Muscle layer of duodenum (tissue), 2 donors: ENCODE measurements around the gene DSE.
A peak's percentile ranks its signal among the peaks of the same experiment; 100 is the strongest.

ENCODE experiments used
- H3K27ac ChIP-seq: one replicate; pipeline ENCODE4 v1.7.0; 2013; ENCODE audit warnings: mild to moderate bottlenecking, low read length
- H3K27me3 ChIP-seq: one replicate; pipeline ENCODE4 v1.7.0; 2013; ENCODE audit warnings: low read depth, mild to moderate bottlenecking, control low read depth, low read length
- H3K36me3 ChIP-seq, 2 donors: one replicate each; pipeline ENCODE4 v1.7.0; 2013; ENCODE audit warnings: low read length in 2 of 2, control low read depth in 1 of 2, mild to moderate bottlenecking in 1 of 2; ENCODE audit not compliant: insufficient read depth in 2 of 2, control insufficient read depth in 1 of 2
- H3K4me1 ChIP-seq, 2 donors: one replicate each; pipeline ENCODE4 v1.7.0; 2013; ENCODE audit warnings: low read length in 2 of 2, mild to moderate bottlenecking in 2 of 2, control low read depth in 1 of 2, moderate library complexity in 1 of 2; ENCODE audit not compliant: insufficient read depth in 2 of 2, control insufficient read depth in 1 of 2
- H3K4me3 ChIP-seq, 2 donors: one replicate each; pipeline ENCODE4 v1.7.0; 2013; ENCODE audit warnings: low read length in 2 of 2, low read depth in 1 of 2, mild to moderate bottlenecking in 1 of 2
- H3K9me3 ChIP-seq, 2 donors: one replicate each; pipeline ENCODE4 v1.7.0; 2013; ENCODE audit warnings: low read length in 2 of 2, control low read depth in 1 of 2, mild to moderate bottlenecking in 1 of 2; ENCODE audit not compliant: control insufficient read depth in 1 of 2
- donor health status: healthy.

The DSE gene

GRCh38 chr6:116400328-116400727 lies 29.6 kb downstream of the DSE start:
- Histone ChIP-seq H3K27me3 (no peaks in the 10 kb centered on the region), H3K36me3 (no peaks in the 10 kb centered on the region), H3K27ac (no peak overlapping the region), H3K4me3 (no peak overlapping the region), H3K9me3 (no peaks in the 10 kb centered on the region), H3K4me1 (peaks cover 9 to 12% of the 10 kb centered on the region in 2 donors)

DNA sequence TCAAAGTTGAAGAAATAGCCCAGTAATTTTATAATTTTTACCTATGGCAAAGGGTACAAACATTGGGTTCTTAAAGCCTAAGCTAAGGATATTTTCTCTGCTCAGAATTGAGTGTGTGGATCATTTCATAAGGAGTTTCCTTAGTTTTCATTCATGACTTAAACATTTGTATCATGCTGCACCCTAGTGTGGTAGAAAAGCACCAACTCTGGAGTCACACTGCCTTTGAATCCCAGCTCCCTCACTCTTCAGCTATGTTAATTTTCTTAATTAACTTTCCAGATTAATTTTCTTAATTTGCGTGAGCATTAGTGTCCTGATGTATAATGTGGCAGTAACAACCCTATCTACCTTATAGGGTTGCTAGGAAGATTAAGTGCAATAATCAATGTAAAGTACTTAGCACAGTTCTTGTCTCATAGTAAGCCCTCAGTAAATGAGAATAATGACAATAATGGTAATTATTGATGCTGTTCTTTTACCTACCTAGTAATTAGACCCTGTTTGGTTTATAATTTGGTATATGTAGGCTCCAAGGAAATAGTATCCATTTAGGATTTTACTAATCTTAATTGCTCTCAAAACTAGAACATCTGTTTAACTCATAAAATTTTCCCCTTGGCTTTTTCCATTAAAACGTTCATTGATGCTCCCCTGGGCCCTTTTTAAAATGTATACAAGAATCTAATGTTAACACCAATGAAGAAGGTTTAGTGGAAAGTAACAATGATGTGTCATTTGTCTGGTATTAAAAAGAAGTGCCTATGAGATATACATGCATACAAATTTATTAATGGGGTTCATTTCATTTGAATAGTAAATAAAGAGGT lies 31.6 kb downstream of the DSE start:
- Histone ChIP-seq H3K36me3 (no peaks in the 10 kb centered on the region), H3K4me1 (peaks cover 14 to 18% of the 10 kb centered on the region in 2 donors), H3K27ac (no peak overlapping the region), H3K9me3 (no peaks in the 10 kb centered on the region), H3K4me3 (no peak overlapping the region), H3K27me3 (no peaks in the 10 kb centered on the region)

DNA sequence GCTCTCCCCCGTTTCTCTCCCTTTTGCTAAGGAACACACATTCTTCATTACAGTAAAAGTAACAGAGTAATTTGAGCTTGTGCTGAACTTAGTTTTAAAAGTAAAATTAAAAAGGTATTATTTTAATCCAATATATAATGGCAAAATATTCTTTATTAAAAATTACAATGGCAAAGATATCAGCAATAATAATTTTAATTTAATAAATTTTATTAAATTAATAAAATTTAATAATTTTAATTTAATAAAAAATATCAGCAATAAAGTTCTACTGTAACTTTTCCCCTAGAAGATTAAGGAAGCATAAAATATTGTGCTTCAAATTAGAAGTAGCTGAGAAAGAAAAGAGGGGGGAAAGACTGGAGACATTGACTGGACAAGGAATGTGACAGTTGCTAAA lies 32.5 kb downstream of the DSE start:
- no peak overlapping the region for H3K27ac ChIP-seq
- no peaks in the 10 kb centered on the region for H3K9me3 ChIP-seq
- no peak overlapping the region for H3K4me3 ChIP-seq
- no peaks in the 10 kb centered on the region for H3K36me3 ChIP-seq
- peaks cover 14 to 16% of the 10 kb centered on the region in 2 donors for H3K4me1 ChIP-seq
- no peaks in the 10 kb centered on the region for H3K27me3 ChIP-seq

DNA sequence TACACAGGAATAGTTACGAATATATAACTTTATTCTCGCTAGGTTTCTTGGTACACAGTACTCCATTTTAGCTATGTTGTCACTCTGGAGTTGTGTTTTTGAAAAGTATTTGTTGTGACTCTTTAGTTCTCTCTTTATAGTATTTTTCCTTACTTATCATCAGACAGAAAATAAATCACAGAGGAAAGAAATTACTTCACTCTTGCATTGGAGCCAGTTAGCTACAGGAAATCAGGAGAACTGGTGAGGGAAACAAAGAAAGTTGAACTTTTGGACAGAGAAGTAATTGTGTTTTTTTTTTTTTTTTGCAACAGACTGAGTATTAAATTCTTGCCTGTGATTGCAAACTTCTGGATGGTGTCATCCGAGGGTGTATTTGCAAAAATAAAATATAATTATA lies 33.9 kb downstream of the DSE start:
- Histone ChIP-seq H3K4me1 (peaks cover 9 to 14% of the 10 kb centered on the region in 2 donors), H3K9me3 (no peaks in the 10 kb centered on the region), H3K27me3 (no peaks in the 10 kb centered on the region), H3K4me3 (no peak overlapping the region), H3K27ac (peak overlapping the region; percentile 42), H3K36me3 (no peaks in the 10 kb centered on the region)

GRCh38 chr6:116405138-116405537 lies 34.4 kb downstream of the DSE start:
- Histone ChIP-seq H3K27me3 (no peaks in the 10 kb centered on the region), H3K27ac (peak overlapping the region; percentile 47), H3K9me3 (no peaks in the 10 kb centered on the region), H3K36me3 (no peaks in the 10 kb centered on the region), H3K4me1 (peaks cover 9 to 14% of the 10 kb centered on the region in 2 donors), H3K4me3 (peak overlapping the region in 1 of 2 donors; percentile 9)

DNA sequence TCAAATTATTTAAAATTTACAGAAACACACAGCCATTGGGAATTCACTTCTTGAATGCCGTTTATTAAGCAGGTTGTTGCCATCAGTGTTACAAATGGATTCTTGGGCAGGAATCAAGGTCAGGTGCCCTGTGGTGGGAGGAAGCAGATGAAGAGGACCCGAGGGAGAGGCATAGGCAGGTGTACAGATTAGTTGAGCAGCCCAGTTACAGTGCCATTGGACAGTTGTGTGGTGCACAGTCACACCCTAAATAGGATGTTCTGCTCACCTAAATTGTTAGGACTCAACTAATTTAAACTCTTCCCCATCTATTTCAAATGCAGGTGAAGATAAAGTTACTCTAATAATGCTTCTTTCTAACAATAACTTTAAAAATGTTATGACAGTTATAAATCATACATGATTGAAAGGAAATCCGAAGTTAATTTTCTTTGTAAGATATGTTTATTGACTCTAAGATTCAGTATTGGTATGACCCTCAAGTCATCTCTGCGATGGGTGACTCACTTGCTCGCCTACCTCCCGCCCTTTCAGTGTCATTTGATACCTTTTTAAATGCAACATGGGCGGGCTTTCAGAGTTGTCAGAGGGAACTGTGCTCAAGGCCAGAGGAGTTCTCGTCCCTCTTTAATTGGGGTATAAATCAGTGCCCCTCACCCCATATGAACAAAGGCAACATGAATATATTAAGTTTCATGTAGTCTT lies 35.1 kb downstream of the DSE start:
- Histone ChIP-seq H3K27ac (peak overlapping the region; percentile 47), H3K9me3 (no peaks in the 10 kb centered on the region), H3K4me3 (peak overlapping the region in 1 of 2 donors; percentile 9), H3K4me1 (peaks cover 11 to 14% of the 10 kb centered on the region in 2 donors), H3K27me3 (no peaks in the 10 kb centered on the region), H3K36me3 (no peaks in the 10 kb centered on the region)

DNA sequence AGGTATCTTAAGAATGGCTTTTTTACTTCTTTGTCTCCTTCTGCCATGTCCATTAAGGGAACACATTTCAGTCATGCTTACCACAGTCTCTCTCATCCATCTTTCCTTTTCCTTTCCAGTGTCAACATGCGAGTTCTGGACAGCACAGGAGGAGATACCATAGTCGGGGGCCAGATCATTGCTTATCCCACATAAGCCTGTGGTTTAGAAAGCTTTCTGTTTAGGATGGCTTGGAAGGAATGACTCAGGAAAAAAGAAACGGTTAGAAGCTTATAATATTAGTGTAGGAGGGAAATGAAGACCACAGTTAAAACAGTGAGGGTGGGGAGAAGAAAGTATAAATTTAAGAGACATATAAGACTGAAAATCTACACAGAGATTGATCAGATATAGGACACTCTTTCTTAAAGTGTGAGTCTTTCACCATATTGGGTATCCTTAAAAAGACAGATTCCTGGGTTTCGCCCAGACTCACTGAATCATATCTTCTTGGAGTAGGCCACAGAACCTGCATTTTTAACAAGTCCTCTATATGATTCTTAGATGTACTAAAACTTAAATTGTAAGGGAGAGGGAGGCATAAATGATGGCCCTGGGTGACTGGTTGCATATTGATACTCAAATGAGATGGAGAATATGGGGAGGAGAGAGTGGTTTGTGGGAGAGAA lies 36.1 kb downstream of the DSE start:
- Histone ChIP-seq H3K4me3 (no peak overlapping the region), H3K36me3 (no peaks in the 10 kb centered on the region), H3K27me3 (no peaks in the 10 kb centered on the region), H3K4me1 (peaks cover 19 to 20% of the 10 kb centered on the region in 2 donors), H3K27ac (no peak overlapping the region), H3K9me3 (no peaks in the 10 kb centered on the region)

DNA sequence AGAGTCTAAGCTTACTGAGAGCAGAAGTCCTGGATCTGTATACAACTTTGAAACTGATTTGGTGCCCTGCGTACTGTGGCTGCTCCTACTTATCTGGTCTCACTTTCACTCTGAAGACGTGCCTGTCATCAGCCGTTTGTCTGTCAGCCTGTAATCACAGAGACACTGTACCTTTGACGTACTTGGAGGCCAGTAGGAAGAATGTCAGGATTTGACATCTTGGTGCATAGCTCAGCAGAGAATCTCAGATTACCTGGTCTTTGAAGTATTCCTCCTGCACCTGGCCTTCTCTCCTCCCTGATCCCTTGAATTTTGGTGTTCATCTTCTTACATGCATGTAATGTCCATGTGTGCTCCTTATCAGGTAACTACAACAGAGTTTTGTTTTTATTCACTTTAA lies 37.7 kb downstream of the DSE start:
- H3K4me1 ChIP-seq: peaks cover 19 to 25% of the 10 kb centered on the region in 2 donors
- no peaks in the 10 kb centered on the region for H3K27me3 ChIP-seq
- H3K36me3 ChIP-seq: no peaks in the 10 kb centered on the region
- H3K9me3 ChIP-seq: no peaks in the 10 kb centered on the region
- H3K27ac ChIP-seq: no peak overlapping the region
- no peak overlapping the region for H3K4me3 ChIP-seq

- H3K4me3 ChIP-seq: no peak overlapping the region
- no peaks in the 10 kb centered on the region for H3K27me3 ChIP-seq
These were observed 39.0 kb downstream of the DSE start for GRCh38 chr6:116409756-116410155.

GRCh38 chr6:116411284-116411623 lies 40.5 kb downstream of the DSE start:
- H3K9me3 ChIP-seq: no peaks in the 10 kb centered on the region
- H3K4me3 ChIP-seq: no peak overlapping the region
- H3K4me1 ChIP-seq: peaks cover 5 to 20% of the 10 kb centered on the region in 2 donors
- H3K36me3 ChIP-seq: no peaks in the 10 kb centered on the region
- H3K27ac ChIP-seq: no peak overlapping the region
- H3K27me3 ChIP-seq: no peaks in the 10 kb centered on the region

More at GRCh38 chr6:116409756-116410155, 39.0 kb downstream of the DSE start:
- no peaks in the 10 kb centered on the region for H3K36me3 ChIP-seq
- H3K27ac ChIP-seq: peak overlapping the region; percentile 39
- peaks cover 12 to 25% of the 10 kb centered on the region in 2 donors for H3K4me1 ChIP-seq
- no peaks in the 10 kb centered on the region for H3K9me3 ChIP-seq

DNA sequence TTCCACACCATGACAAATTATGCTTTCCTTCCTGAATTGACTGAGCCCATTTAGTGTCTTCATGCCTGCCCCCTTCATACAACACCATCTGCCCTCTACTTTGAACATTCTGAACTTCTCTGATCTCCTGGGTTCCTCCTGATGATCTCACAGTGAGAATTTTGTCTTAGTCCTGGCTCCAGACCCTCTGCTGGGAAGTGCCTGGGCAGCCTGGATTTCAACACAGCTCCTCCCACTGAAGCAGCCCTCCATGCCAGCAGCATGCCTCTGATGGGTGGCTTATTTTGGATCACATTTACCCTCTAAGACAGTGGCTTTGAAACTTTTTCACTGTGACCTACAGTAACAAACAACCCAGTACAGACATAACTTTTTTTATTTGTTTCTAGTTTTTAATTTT lies 41.5 kb downstream of the DSE start:
- Histone ChIP-seq H3K4me3 (no peak overlapping the region), H3K27ac (no peak overlapping the region), H3K27me3 (no peaks in the 10 kb centered on the region), H3K9me3 (no peaks in the 10 kb centered on the region), H3K36me3 (no peaks in the 10 kb centered on the region), H3K4me1 (peaks cover 5 to 16% of the 10 kb centered on the region in 2 donors)
